ENCODE data around the gene COPB2. TPM values are rescaled to one million over a fixed set of nuclear protein-coding genes. Genes with fewer than 3 reads are reported as not detected.

COPB2 gene
- total and polyA plus RNA-seq, 2 of the 8 experiments (the other 6 are each of a cell fraction or from before 2014, with no cell fraction given): 40.3 to 119 TPM

GRCh38 chr3:139326131-139326530, 63.3 kb downstream of the COPB2 start:
- Histone ChIP-seq H2AK5ac (ENCODE audit: low read depth, low read length) (no peak overlapping the region), H3K79me1 (ENCODE audit: low read depth, low read length) (no peaks in the 10 kb centered on the region), H3K14ac (ENCODE audit: insufficient read length) (no peak overlapping the region), H2BK12ac (ENCODE audit: low read depth, low read length) (no peak overlapping the region), H3K9me3 (ENCODE audit: insufficient read depth in 2 of 2, low read depth in 1 of 2, low read length in 1 of 2) (no peaks in the 10 kb centered on the region), H4K91ac (replicated peaks; ENCODE audit: insufficient read length, low read length) (no peak overlapping the region), H3K27me3 (replicated peaks in 1 of 4; ENCODE audit: control insufficient read depth in 3 of 4, extremely low read depth in 1 of 4, insufficient read depth in 3 of 4, low read length in 3 of 4) (peaks cover 0 to 2% (median 0%) of the 10 kb centered on the region in 4 experiments; a peak in 2 of 7 replicates), H3K4me3 (ENCODE audit: extremely low read depth in 1 of 4, insufficient read depth in 2 of 4, low read depth in 3 of 4, low read length in 4 of 4) (no peak overlapping the region), H3K4ac (replicated peaks; ENCODE audit: insufficient read length, low read depth, low read length) (no peak overlapping the region), H3K18ac (ENCODE audit: extremely low read depth, low read length) (no peak overlapping the region), H4K5ac (ENCODE audit: insufficient read length, low read depth, low read length) (no peak overlapping the region), H3K27ac (ENCODE audit: low read depth, low read length) (no peak overlapping the region), H4K20me1 (replicated peaks in 1 of 2; ENCODE audit: control insufficient read depth in 1 of 2, insufficient read depth in 2 of 2, low read length in 2 of 2) (no peaks in the 10 kb centered on the region), H3K4me1 (replicated peaks in 1 of 4; ENCODE audit: control insufficient read depth in 3 of 4, insufficient read depth in 4 of 4, low read length in 3 of 4) (no peaks in the 10 kb centered on the region), H2BK120ac (replicated peaks; ENCODE audit: low read depth, low read length) (no peak overlapping the region), H4K8ac (ENCODE audit: extremely low read depth, insufficient read depth, low read length) (no peak overlapping the region), H2BK15ac (ENCODE audit: low read length) (no peak overlapping the region), H3K23ac (ENCODE audit: insufficient read length) (no peak overlapping the region), H3K79me2 (ENCODE audit: control insufficient read depth in 1 of 2, insufficient read depth in 2 of 2, low read length in 2 of 2) (no peaks in the 10 kb centered on the region), H3K56ac (replicated peaks; ENCODE audit: insufficient read length, low read depth, low read length) (no peak overlapping the region), H3K36me3 (ENCODE audit: control insufficient read depth in 2 of 4, insufficient read depth in 4 of 4, low read length in 3 of 4) (no peaks in the 10 kb centered on the region), H2AFZ (ENCODE audit: low read length) (no peak overlapping the region), H3K4me2 (ENCODE audit: insufficient read depth in 1 of 2, low read depth in 2 of 2, low read length in 2 of 2) (no peak overlapping the region), H3K23me2 (ENCODE audit: low read depth, low read length) (no peaks in the 10 kb centered on the region), H2BK5ac (ENCODE audit: low read depth, low read length) (no peak overlapping the region), H2BK20ac (ENCODE audit: low read length) (no peak overlapping the region), H3K9ac (replicated peaks in 1 of 4; ENCODE audit: extremely low read depth in 1 of 4, low read depth in 3 of 4, low read length in 3 of 4) (no peak overlapping the region)
- TF ChIP-seq SIRT6 (IDR thresholded peaks at IDR 0.05; ENCODE audit: low read length): no peak
- no peak for TF ChIP-seq RAD21 (IDR thresholded peaks at IDR 0.05 in 1 of 2, conservative IDR thresholded peaks at IDR 0.05 in 1 of 2; ENCODE audit: low read depth in 2 of 2, low read length in 2 of 2)
- no peak for TF ChIP-seq BACH1 (IDR thresholded peaks at IDR 0.05; ENCODE audit: low read length)
- TF ChIP-seq SIX5 (IDR thresholded peaks at IDR 0.05; ENCODE audit: low read depth, low read length): no peak
- no peak for TF ChIP-seq POLR2A (IDR thresholded peaks at IDR 0.05; ENCODE audit: control extremely low read depth in 1 of 2, low read depth in 2 of 2, low read length in 2 of 2)
- TF ChIP-seq EP300 (IDR thresholded peaks at IDR 0.05; ENCODE audit: borderline replicate concordance in 1 of 2, low read depth in 2 of 2, low read length in 2 of 2): no peak
- no peak for TF ChIP-seq HDAC6 (IDR thresholded peaks at IDR 0.05; ENCODE audit: low read depth, low read length)
- TF ChIP-seq CHD1 (IDR thresholded peaks at IDR 0.05; ENCODE audit: low read depth, low read length): no peak
- no peak for TF ChIP-seq ASH2L (IDR thresholded peaks at IDR 0.05; ENCODE audit: low read length)
- no peak for TF ChIP-seq TCF12 (IDR thresholded peaks at IDR 0.05; ENCODE audit: low read depth, low read length)
- POLR2A ChIA-PET (ENCODE audit: partially characterized antibody): interaction anchor here (0.5 kb wide), 1 partner anchor 377 kb away, joined by 3 read pairs; no protein-coding TSS in a partner anchor
- WGBS, 2 experiments (ENCODE audit: extremely low coverage in 1 of 2, insufficient coverage in 1 of 2, insufficient read length in 1 of 2, insufficient replicate concordance in 2 of 2, low coverage in 1 of 2, low lambda C conversion rate in 2 of 2, missing lambda C conversion rate in 1 of 2): 91% methylated on average over 5 of the region's 5 CpGs; no CpG with 5 or more reads in 1 of the 2 experiments
- CTCF ChIA-PET (ENCODE audit: partially characterized antibody): interaction anchor here (0.9 to 2.5 kb wide), 7 partner anchors 11 to 403 kb away, joined by 3 to 11 read pairs (median 4); no protein-coding TSS in a partner anchor
- FAIRE-seq (no peak), DNase-seq (ENCODE audit: low read depth in 1 of 2, low spot score in 2 of 2) (no peak)

Data from H1 (cell line).